ENCODE data around the gene SFT2D3. TPM values are rescaled to one million over a fixed set of nuclear protein-coding genes. Genes with fewer than 3 reads are reported as not detected.
A peak's percentile ranks its signal among the peaks of the same experiment; 100 is the strongest.

Gene SFT2D3
- total and polyA plus RNA-seq, 2 experiments from 2014 or later, result 1.6 to 10.7 TPM

DNA sequence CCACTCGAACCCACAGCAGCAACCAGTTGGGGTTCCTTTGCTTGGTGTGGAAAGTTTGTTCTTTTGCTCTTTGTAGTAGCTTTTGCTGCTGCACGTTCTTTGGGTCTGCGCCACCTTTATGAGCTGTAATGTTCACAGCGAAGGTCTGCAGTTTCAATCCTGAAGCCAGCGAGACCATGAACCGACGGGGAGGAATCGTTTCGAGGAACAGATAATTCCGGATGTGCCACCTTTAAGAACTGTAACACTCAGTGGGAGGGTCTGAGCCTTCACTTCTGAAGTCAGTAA is 41.1 kb upstream of the SFT2D3 start:
- no peaks in the 10 kb centered on the region for H3K79me2 ChIP-seq
- H3K27ac ChIP-seq, result no peak overlapping the region
- H3K4me1 ChIP-seq (ENCODE audit: insufficient read depth), result peaks cover 11% of the 10 kb centered on the region
- WGBS (ENCODE audit: low lambda C conversion rate, missing lambda C conversion rate), result 94% methylated on average over 10 of the region's 10 CpGs
- H3K9me3 ChIP-seq (ENCODE audit: low read depth), result no peaks in the 10 kb centered on the region
- H3K27me3 ChIP-seq, result peaks cover 16% of the 10 kb centered on the region
- no peak overlapping the region for H3K4me2 ChIP-seq
- no peak for DNase-seq (ENCODE audit: low spot score)
- TF ChIP-seq EZH2 (IDR thresholded peaks at IDR 0.05; ENCODE audit: borderline replicate concordance), result no peak
- no peak for TF ChIP-seq EZH2phosphoT487 (IDR thresholded peaks at IDR 0.05; ENCODE audit: low read depth, severe bottlenecking, unreplicated experiment)
- TF ChIP-seq, protein P1, sequence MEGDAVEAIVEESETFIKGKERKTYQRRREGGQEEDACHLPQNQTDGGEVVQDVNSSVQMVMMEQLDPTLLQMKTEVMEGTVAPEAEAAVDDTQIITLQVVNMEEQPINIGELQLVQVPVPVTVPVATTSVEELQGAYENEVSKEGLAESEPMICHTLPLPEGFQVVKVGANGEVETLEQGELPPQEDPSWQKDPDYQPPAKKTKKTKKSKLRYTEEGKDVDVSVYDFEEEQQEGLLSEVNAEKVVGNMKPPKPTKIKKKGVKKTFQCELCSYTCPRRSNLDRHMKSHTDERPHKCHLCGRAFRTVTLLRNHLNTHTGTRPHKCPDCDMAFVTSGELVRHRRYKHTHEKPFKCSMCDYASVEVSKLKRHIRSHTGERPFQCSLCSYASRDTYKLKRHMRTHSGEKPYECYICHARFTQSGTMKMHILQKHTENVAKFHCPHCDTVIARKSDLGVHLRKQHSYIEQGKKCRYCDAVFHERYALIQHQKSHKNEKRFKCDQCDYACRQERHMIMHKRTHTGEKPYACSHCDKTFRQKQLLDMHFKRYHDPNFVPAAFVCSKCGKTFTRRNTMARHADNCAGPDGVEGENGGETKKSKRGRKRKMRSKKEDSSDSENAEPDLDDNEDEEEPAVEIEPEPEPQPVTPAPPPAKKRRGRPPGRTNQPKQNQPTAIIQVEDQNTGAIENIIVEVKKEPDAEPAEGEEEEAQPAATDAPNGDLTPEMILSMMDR (IDR thresholded peaks at IDR 0.05; ENCODE audit: poor library complexity), result no peak
- no peak overlapping the region for H3K4me3 ChIP-seq
- no peak overlapping the region for H2AFZ ChIP-seq
- H3K36me3 ChIP-seq (replicated peaks; ENCODE audit: insufficient read depth, low read depth), result no peaks in the 10 kb centered on the region
- no peaks in the 10 kb centered on the region for H3K9me2 ChIP-seq (replicated peaks; ENCODE audit: insufficient read depth)
- no peaks in the 10 kb centered on the region for H4K20me1 ChIP-seq (ENCODE audit: insufficient read depth, poor library complexity, severe bottlenecking)

DNA sequence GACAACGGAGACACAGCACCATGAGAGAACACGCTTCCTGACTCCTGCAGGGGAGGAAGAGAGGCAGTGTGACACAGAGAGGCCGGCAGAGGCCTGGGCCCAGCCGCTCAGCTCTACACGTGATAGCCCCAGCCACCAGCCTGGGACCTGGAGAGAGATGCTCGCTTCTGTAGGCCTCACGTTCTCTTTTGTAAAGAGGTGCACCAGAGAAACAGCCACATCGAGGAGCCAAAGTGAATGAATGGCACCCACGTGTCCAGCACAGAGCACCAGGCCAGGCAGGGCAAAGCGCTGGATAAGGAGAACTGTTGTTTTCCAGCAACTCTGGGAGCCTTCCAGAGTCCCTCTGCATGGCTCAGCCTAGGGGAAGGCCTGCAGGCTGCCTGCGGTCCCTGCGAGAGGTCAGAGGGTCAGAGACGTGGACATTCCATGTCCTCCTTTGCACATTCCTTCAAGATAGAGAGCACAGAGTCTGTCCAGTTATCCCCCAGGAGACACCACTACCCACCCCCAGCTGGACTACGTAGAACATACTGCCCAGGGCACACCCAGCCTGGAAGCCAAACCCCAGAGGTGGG is 40.1 kb upstream of the SFT2D3 start:
- DNase-seq (ENCODE audit: low spot score), result no peak
- H3K79me2 ChIP-seq, result no peaks in the 10 kb centered on the region
- H4K20me1 ChIP-seq (ENCODE audit: insufficient read depth, poor library complexity, severe bottlenecking), result no peaks in the 10 kb centered on the region
- no peaks in the 10 kb centered on the region for H3K9me2 ChIP-seq (replicated peaks; ENCODE audit: insufficient read depth)
- no peak overlapping the region for H3K4me2 ChIP-seq
- H3K4me3 ChIP-seq, result no peak overlapping the region
- WGBS (ENCODE audit: low lambda C conversion rate, missing lambda C conversion rate), result 84% methylated on average over 14 of the region's 14 CpGs
- no peaks in the 10 kb centered on the region for H3K9me3 ChIP-seq (ENCODE audit: low read depth)
- H3K27me3 ChIP-seq, result peaks cover 25% of the 10 kb centered on the region
- H2AFZ ChIP-seq, result no peak overlapping the region
- no peaks in the 10 kb centered on the region for H3K36me3 ChIP-seq (replicated peaks; ENCODE audit: insufficient read depth, low read depth)
- TF ChIP-seq EZH2 (IDR thresholded peaks at IDR 0.05; ENCODE audit: borderline replicate concordance) (no peak), EZH2phosphoT487 (IDR thresholded peaks at IDR 0.05; ENCODE audit: low read depth, severe bottlenecking, unreplicated experiment) (no peak)
- TF ChIP-seq, protein P1 (IDR thresholded peaks at IDR 0.05; ENCODE audit: poor library complexity), result no peak
- H3K4me1 ChIP-seq (ENCODE audit: insufficient read depth), result peaks cover 11% of the 10 kb centered on the region
- peak overlapping the region; percentile 16 for H3K27ac ChIP-seq

DNA sequence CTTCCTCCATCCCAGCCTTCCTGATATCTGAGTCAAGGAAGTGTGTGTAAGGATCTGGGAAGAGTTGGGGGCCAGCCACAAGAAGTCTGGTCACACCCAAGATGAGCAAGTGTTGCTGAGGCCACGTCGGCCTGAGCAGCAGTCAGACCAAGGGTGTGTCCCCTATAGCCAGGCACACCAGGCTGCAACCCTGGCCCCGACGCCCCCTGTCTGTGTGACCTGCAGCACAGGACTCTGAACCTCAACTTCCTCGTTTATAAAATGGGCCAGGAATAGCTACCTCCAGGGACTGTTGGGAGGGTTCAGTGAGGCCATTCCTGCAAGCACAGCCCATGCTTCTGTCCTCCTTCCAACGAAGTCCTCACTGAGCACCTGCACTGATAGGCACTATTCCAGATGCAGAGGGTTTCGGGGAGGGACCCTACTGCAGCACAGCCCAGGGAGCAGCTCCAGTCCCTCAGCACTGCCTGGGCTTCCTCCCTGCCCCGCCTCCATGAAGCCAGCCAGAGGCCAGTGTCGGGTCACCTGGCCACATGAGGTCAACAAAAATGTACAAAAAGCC is 39.3 kb upstream of the SFT2D3 start:
- 82% methylated on average over 9 of the region's 9 CpGs for WGBS (ENCODE audit: low lambda C conversion rate, missing lambda C conversion rate)
- Histone ChIP-seq H3K4me2 (no peak overlapping the region), H3K79me2 (no peaks in the 10 kb centered on the region), H2AFZ (no peak overlapping the region), H3K9me3 (ENCODE audit: low read depth) (no peaks in the 10 kb centered on the region), H3K27me3 (peaks cover 34% of the 10 kb centered on the region), H3K36me3 (replicated peaks; ENCODE audit: insufficient read depth, low read depth) (no peaks in the 10 kb centered on the region), H3K4me1 (ENCODE audit: insufficient read depth) (peaks cover 11% of the 10 kb centered on the region), H4K20me1 (ENCODE audit: insufficient read depth, poor library complexity, severe bottlenecking) (no peaks in the 10 kb centered on the region), H3K4me3 (no peak overlapping the region), H3K27ac (peak overlapping the region; percentile 16), H3K9me2 (replicated peaks; ENCODE audit: insufficient read depth) (no peaks in the 10 kb centered on the region)
- no peak for TF ChIP-seq EZH2 (IDR thresholded peaks at IDR 0.05; ENCODE audit: borderline replicate concordance)
- TF ChIP-seq, protein P1 (IDR thresholded peaks at IDR 0.05; ENCODE audit: poor library complexity), result no peak
- no peak for TF ChIP-seq EZH2phosphoT487 (IDR thresholded peaks at IDR 0.05; ENCODE audit: low read depth, severe bottlenecking, unreplicated experiment)
- no peak for DNase-seq (ENCODE audit: low spot score)
